K562 (cell line): ENCODE data around the gene TP53BP2. TPM values are rescaled to one million over a fixed set of nuclear protein-coding genes. Genes with fewer than 3 reads are reported as not detected.

Experiments used
- ASH1L ChIP-seq: fragments of 450-650 bp; IDR thresholded peaks from 2 replicates; pipeline ENCODE4 v1.6.1; 2018; ENCODE audit warnings: borderline replicate concordance, mild to moderate bottlenecking, low read depth; ENCODE audit not compliant: partially characterized antibody
- ATF1 ChIP-seq, 2 experiments: fragments of 450-650 bp in 1 of 2; IDR thresholded peaks; 2 replicates each; pipeline ENCODE4 v1.6.1; 2016; ENCODE audit warnings: missing compliant biosample characterization in 1 of 2, missing genetic modification characterization in 1 of 2
- ATF7 ChIP-seq: fragments of 450-650 bp; IDR thresholded peaks from 2 replicates; pipeline ENCODE4 v1.7.1; 2014; ENCODE audit warnings: mild to moderate bottlenecking, moderate library complexity
- CBX1 ChIP-seq: sonication (generic); IDR thresholded peaks from 2 replicates; pipeline ENCODE4 v1.6.1; 2016; ENCODE audit warnings: antibody characterized with exemption, low read depth, mild to moderate bottlenecking
- CHD1 ChIP-seq: fragments of 200-600 bp; sonication (generic); IDR thresholded peaks from one replicate; pipeline ENCODE4 v1.6.1; 2012; ENCODE audit warnings: mild to moderate bottlenecking, moderate library complexity, low read length, inconsistent platforms
- HDAC3 ChIP-seq: fragments of 450-650 bp; IDR thresholded peaks from 2 replicates; pipeline ENCODE4 v1.6.1; 2018; ENCODE audit warnings: borderline replicate concordance, mild to moderate bottlenecking, moderate library complexity; ENCODE audit not compliant: partially characterized antibody
- KDM5B ChIP-seq: fragments of 200-600 bp; sonication (generic); IDR thresholded peaks from 2 replicates; pipeline ENCODE4 v1.6.1; 2012; ENCODE audit warnings: low read depth, mild to moderate bottlenecking, moderate library complexity, low read length, control low read depth, inconsistent platforms; ENCODE audit not compliant: insufficient replicate concordance
- MAZ ChIP-seq, 2 experiments: fragments of 450-650 bp in 1 of 2; sonication (generic) in 1 of 2; formaldehyde crosslinking; IDR thresholded peaks in 1 of 2; conservative IDR thresholded peaks in 1 of 2; 2 replicates each; pipeline versions ENCODE4 v1.4.0 to v1.5.0; 2020; ENCODE audit warnings: mild to moderate bottlenecking in 1 of 2, missing genetic modification reagents in 1 of 2
- NRF1 ChIP-seq, 2 experiments: fragments of 450-650 bp; IDR thresholded peaks in 1 of 2; conservative IDR thresholded peaks in 1 of 2; 2 replicates each; pipeline ENCODE4 v1.6.1; 2014; ENCODE audit warnings: mild to moderate bottlenecking in 2 of 2
- PCBP1 ChIP-seq: fragments of 200-400 bp; formaldehyde crosslinking; IDR thresholded peaks from 2 replicates; pipeline ENCODE4 v1.6.1; 2018; ENCODE audit warnings: mild to moderate bottlenecking, low read depth, low read length; ENCODE audit not compliant: poor library complexity, severe bottlenecking
- SNRNP70 ChIP-seq: fragments of 200-400 bp; formaldehyde crosslinking; optimal IDR thresholded peaks from 2 replicates; pipeline ENCODE3; 2017; ENCODE audit warnings: low read depth, low read length
- SP1 ChIP-seq: sonication (generic); formaldehyde crosslinking; IDR thresholded peaks from 2 replicates; pipeline ENCODE4 v1.8.1; 2022; ENCODE audit warnings: mild to moderate bottlenecking, missing genetic modification reagents
- TAF1 ChIP-seq: IDR thresholded peaks from 2 replicates; pipeline ENCODE4 v1.6.1; 2011; ENCODE audit warnings: mild to moderate bottlenecking, low read length, moderate library complexity; ENCODE audit not compliant: insufficient read depth, control insufficient read depth, severe bottlenecking; ENCODE audit errors: extremely low read depth
- U2AF2 ChIP-seq: fragments of 200-400 bp; formaldehyde crosslinking; optimal IDR thresholded peaks from 2 replicates; pipeline ENCODE3; 2017; ENCODE audit warnings: low read depth, mild to moderate bottlenecking, low read length
- ZNF324 ChIP-seq: fragments of 250-450 bp; sonication (Bioruptor Pico); IDR thresholded peaks from 2 replicates; pipeline ENCODE4 v1.4.0; 2020; ENCODE audit warnings: mild to moderate bottlenecking
- ZNF347 ChIP-seq: fragments of 450-650 bp; formaldehyde crosslinking; IDR thresholded peaks from 2 replicates; pipeline ENCODE4 v1.4.0; 2020; ENCODE audit warnings: low read depth, mild to moderate bottlenecking, moderate library complexity
- ZNF551 ChIP-seq: fragments of 250-450 bp; sonication (Bioruptor Pico); IDR thresholded peaks from 2 replicates; pipeline ENCODE4 v1.5.0; 2021; ENCODE audit warnings: mild to moderate bottlenecking, moderate library complexity
- ZNF699 ChIP-seq: fragments of 250-450 bp; sonication (Bioruptor Pico); IDR thresholded peaks from 2 replicates; pipeline ENCODE4 v1.8.0; 2021; ENCODE audit warnings: mild to moderate bottlenecking, moderate library complexity; ENCODE audit not compliant: insufficient replicate concordance
- polyA plus RNA-seq, 8 experiments: library from polyadenylated mRNA; depleted of rRNA in 4 of 8; stranded (reverse) in 5 of 8; unstranded in 3 of 8; fragments of >200 nt; fragmentation: Nextera tagmentation in 2 of 8; fragmentation: Illumina TruSeq in 1 of 8; extraction: Ambion mirVana in 2 of 8; extraction: Trizol in 1 of 8; gene quantifications; 2 replicates each; pipeline versions ENCODE4 v1.2.1 to v1.2.3, GENCODE V29; 2011 to 2014; ENCODE audit warnings: inconsistent platforms in 1 of 8, missing spikeins in 1 of 8
- total RNA-seq, 7 experiments: library from RNA; depleted of rRNA in 6 of 7; stranded (reverse); fragments of >200 nt in 6 of 7; fragmentation: Illumina TruSeq in 2 of 7; extraction: Trizol in 2 of 7; gene quantifications; 2 replicates each; pipeline versions ENCODE4 v1.2.1 to v1.2.3, GENCODE V29; 2011 to 2021; ENCODE audit warnings: low replicate concordance in 1 of 7
- TF ChIP-seq, protein P1 (sequence below): fragments of 150-350 bp; conservative IDR thresholded peaks from 2 replicates; pipeline ENCODE4 v1.6.1; 2014; ENCODE audit warnings: low read length

Gene TP53BP2
- total and polyA plus RNA-seq, 9 of the 15 experiments (the other 6 are each of a cell fraction or from before 2014, with no cell fraction given), result 17.0 to 69.6 (median 40.1) TPM

DNA sequence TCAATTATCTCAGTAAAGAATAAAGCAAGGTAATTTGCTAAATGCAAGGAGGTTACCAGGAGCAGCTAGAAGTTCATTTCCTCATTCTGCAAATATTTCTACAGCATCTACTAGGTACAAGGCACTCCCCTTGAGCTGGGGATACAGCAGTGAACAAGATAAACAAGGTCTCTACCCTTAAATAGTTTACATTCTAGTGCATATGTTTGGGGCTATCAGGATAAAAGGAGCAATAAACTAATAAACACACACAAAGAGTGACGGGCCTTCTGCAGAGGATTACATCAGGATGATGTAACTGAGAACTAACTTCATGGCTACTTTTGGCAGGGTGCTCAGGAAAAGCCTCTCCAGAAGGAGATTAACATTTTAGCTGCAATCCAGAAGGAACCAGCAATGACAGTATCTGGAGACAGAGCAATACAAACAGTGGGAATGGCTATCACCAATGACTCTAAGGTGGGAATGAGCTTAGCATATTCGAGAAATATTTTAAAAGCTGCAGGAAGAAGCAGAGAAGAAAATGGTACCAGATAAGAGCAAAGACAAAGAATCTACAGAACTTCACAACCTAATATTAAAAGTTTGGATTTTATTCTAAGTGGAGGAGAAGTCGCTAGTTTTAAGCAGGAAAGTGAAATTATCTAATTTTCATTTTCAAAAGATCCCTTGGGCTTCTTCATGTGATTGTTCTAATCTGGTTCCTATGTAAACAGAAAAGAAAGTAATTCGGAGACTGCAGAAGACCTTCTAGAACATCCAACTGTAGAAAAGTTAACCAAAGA lies 25.8 kb downstream of the TP53BP2 start (continued):
- TF ChIP-seq ATF7 (peak; percentile 95), PCBP1 (no peak), CBX1 (no peak), SP1 (no peak), ZNF347 (CRISPR knock-in tag) (no peak), ZNF324 (CRISPR knock-in tag) (no peak), KDM5B (no peak), TAF1 (no peak), MAZ (CRISPR knock-in tag; conservative IDR thresholded peaks at IDR 0.05 in 1 of 2, IDR thresholded peaks at IDR 0.05 in 1 of 2) (no peak), ZNF699 (CRISPR knock-in tag) (no peak), CHD1 (no peak), U2AF2 (no peak), ZNF551 (CRISPR knock-in tag) (no peak), HDAC3 (no peak), ATF1 (CRISPR knock-in tag; IDR thresholded peaks at IDR 0.05) (no peak), ATF1 (tag; IDR thresholded peaks at IDR 0.05) (peak; percentile 21; the same call in 1 of the 2 replicates), NRF1 (conservative IDR thresholded peaks at IDR 0.05 in 1 of 2, IDR thresholded peaks at IDR 0.05 in 1 of 2) (peak in 1 of 2 experiments; percentile 32; a peak in 1 of 4 replicates), ASH1L (no peak), SNRNP70 (no peak)
- TF ChIP-seq, protein P1, sequence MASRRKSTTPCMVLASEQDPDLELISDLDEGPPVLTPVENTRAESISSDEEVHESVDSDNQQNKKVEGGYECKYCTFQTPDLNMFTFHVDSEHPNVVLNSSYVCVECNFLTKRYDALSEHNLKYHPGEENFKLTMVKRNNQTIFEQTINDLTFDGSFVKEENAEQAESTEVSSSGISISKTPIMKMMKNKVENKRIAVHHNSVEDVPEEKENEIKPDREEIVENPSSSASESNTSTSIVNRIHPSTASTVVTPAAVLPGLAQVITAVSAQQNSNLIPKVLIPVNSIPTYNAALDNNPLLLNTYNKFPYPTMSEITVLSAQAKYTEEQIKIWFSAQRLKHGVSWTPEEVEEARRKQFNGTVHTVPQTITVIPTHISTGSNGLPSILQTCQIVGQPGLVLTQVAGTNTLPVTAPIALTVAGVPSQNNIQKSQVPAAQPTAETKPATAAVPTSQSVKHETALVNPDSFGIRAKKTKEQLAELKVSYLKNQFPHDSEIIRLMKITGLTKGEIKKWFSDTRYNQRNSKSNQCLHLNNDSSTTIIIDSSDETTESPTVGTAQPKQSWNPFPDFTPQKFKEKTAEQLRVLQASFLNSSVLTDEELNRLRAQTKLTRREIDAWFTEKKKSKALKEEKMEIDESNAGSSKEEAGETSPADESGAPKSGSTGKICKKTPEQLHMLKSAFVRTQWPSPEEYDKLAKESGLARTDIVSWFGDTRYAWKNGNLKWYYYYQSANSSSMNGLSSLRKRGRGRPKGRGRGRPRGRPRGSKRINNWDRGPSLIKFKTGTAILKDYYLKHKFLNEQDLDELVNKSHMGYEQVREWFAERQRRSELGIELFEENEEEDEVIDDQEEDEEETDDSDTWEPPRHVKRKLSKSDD, result no peak
